PC-3 (cell line): ENCODE data around the gene TEKT5. TPM values are rescaled to one million over a fixed set of nuclear protein-coding genes. Genes with fewer than 3 reads are reported as not detected.
"Not testable (repeated sequence)": the region's sequence is repeated elsewhere in the genome, so short reads cannot be mapped to it uniquely, and the experiment has no call there.

Experiments used
- ATAC-seq: fragments of 200-7000 bp; cut with Tn5 transposase; 2 replicates; pipeline ENCODE4 v1.9.1; 2020; ENCODE audit warnings: mild to moderate bottlenecking, moderate library complexity
- BruUV-seq: library from RNA; stranded (reverse); fragments of 400-500 nt; replicated peaks from 2 replicates; lab custom pipeline; 2021; lab: Mats Ljungman, UMichigan
- CTCF ChIA-PET: fragments of 300-600 bp; sonication (Branson Sonifier 250); formaldehyde crosslinking; loops from one replicate; lab custom pipeline; 2022; ENCODE audit warnings: antibody characterized with exemption; lab: Charles Lee
- POLR2A ChIA-PET: fragments of 300-600 bp; sonication (Branson Sonifier 250); formaldehyde crosslinking; loops from one replicate; lab custom pipeline; 2022; ENCODE audit warnings: antibody characterized with exemption; ENCODE audit not compliant: unreplicated experiment; lab: Charles Lee
- DNase-seq: peaks from one replicate; pipeline ENCODE4 v3.0.0-alpha.2; 2015
- H2AFZ ChIP-seq: fragments of 300-600 bp; sonication (generic); 2 replicates; pipeline ENCODE4 v1.6.0; 2016; ENCODE audit warnings: antibody characterized with exemption, low read length
- H3F3A ChIP-seq: fragments of 300-600 bp; sonication (generic); one replicate; pipeline ENCODE4 v1.6.0; 2017; ENCODE audit warnings: antibody characterized with exemption, low read length, control low read depth, mild to moderate bottlenecking; ENCODE audit not compliant: unreplicated experiment
- H3K27ac ChIP-seq: fragments of 300-600 bp; sonication (generic); 2 replicates; pipeline ENCODE4 v1.5.1; 2016; ENCODE audit warnings: mild to moderate bottlenecking, low read length
- H3K27me3 ChIP-seq: fragments of 300-600 bp; sonication (generic); 2 replicates; pipeline ENCODE4 v1.6.1; 2016; ENCODE audit warnings: low read length, mixed read lengths
- H3K36me3 ChIP-seq: fragments of 300-600 bp; sonication (generic); 2 replicates; pipeline ENCODE4 v1.6.1; 2016; ENCODE audit warnings: low read depth, mixed run types, low read length, mixed read lengths
- H3K4me1 ChIP-seq: fragments of 300-600 bp; sonication (generic); 2 replicates; pipeline ENCODE4 v1.5.1; 2016; ENCODE audit warnings: low read length; ENCODE audit not compliant: insufficient read depth
- H3K4me2 ChIP-seq: fragments of 300-600 bp; sonication (generic); 2 replicates; pipeline ENCODE4 v1.6.0; 2016; ENCODE audit warnings: low read length
- H3K4me3 ChIP-seq: fragments of 300-600 bp; sonication (generic); 2 replicates; pipeline ENCODE4 v1.5.1; 2016; ENCODE audit warnings: mild to moderate bottlenecking, low read length, mixed read lengths
- H3K79me2 ChIP-seq: fragments of 300-600 bp; sonication (generic); 2 replicates; pipeline ENCODE4 v1.6.1; 2017; ENCODE audit warnings: low read length, mixed read lengths
- H3K9ac ChIP-seq: fragments of 300-600 bp; sonication (generic); 2 replicates; pipeline ENCODE4 v1.6.0; 2016; ENCODE audit warnings: mild to moderate bottlenecking, low read length
- H3K9me2 ChIP-seq: fragments of 300-600 bp; sonication (generic); replicated peaks from 2 replicates; pipeline ENCODE4 v1.6.1; 2016; ENCODE audit warnings: mixed run types, low read length, mixed read lengths
- H3K9me3 ChIP-seq: fragments of 300-600 bp; sonication (generic); 2 replicates; pipeline ENCODE4 v1.6.1; 2016; ENCODE audit warnings: low read length, mixed read lengths
- H4K20me1 ChIP-seq: fragments of 300-600 bp; sonication (generic); 2 replicates; pipeline ENCODE4 v1.6.1; 2016; ENCODE audit warnings: low read length, mixed read lengths
- CTCF ChIP-seq: fragments of 300-600 bp; sonication (generic); conservative IDR thresholded peaks from 2 replicates; pipeline ENCODE4 v1.5.1; 2017; ENCODE audit warnings: antibody characterized with exemption, low read depth, mild to moderate bottlenecking, low read length
- EZH2 ChIP-seq: fragments of 300-600 bp; sonication (generic); IDR thresholded peaks from one replicate; pipeline ENCODE4 v1.6.1; 2017; ENCODE audit warnings: antibody characterized with exemption, mild to moderate bottlenecking, low read length; ENCODE audit not compliant: unreplicated experiment
- EZH2phosphoT487 ChIP-seq: fragments of 300-600 bp; sonication (generic); IDR thresholded peaks from 2 replicates; pipeline ENCODE4 v1.6.1; 2018; ENCODE audit warnings: mild to moderate bottlenecking, antibody characterized with exemption, low read length, borderline replicate concordance
- intact Hi-C: fragments of 100-400 bp; cut with micrococcal nuclease; formaldehyde crosslinking; loops from 2 replicates; pipeline ENCODE4 v1.9.0; 2023
- total RNA-seq: library from RNA; depleted of rRNA; stranded (reverse); fragments of >200 nt; gene quantifications from 2 replicates; pipeline ENCODE4 v1.2.3, GENCODE V29; 2014

TEKT5 gene
- total RNA-seq, 1 experiment from 2014 or later = not detected

GRCh38 chr16:10682604-10683003, 12.1 kb downstream of the TEKT5 start:
- H3K79me2 ChIP-seq = no peaks in the 10 kb centered on the region
- intact Hi-C loops = no loop called here
- H3K4me2 ChIP-seq = no peak overlapping the region
- H2AFZ ChIP-seq = no peak overlapping the region
- DNase-seq (no peak), ATAC-seq (no peak)
- BruUV-seq = no TSS peak
- ChIA-PET POLR2A (no interaction called here), CTCF (no interaction called here)
- no peaks in the 10 kb centered on the region for H3F3A ChIP-seq
- H3K36me3 ChIP-seq = no peaks in the 10 kb centered on the region
- H3K27me3 ChIP-seq = peaks cover 8% of the 10 kb centered on the region; the same call in 1 of the 2 replicates
- no peaks in the 10 kb centered on the region for H3K9me2 ChIP-seq
- no peaks in the 10 kb centered on the region for H3K9me3 ChIP-seq
- no peaks in the 10 kb centered on the region for H3K4me1 ChIP-seq
- no peaks in the 10 kb centered on the region for H4K20me1 ChIP-seq
- TF ChIP-seq EZH2 (no peak), EZH2phosphoT487 (no peak), CTCF (no peak)
- no peak overlapping the region for H3K4me3 ChIP-seq
- H3K9ac ChIP-seq = no peak overlapping the region
- no peak overlapping the region for H3K27ac ChIP-seq

GRCh38 chr16:10681310-10682308, 13.1 kb downstream of the TEKT5 start:
- Histone ChIP-seq H3K9me3 (no peaks in the 10 kb centered on the region), H3K36me3 (no peaks in the 10 kb centered on the region), H3K27ac (no peak overlapping the region), H3K4me1 (no peaks in the 10 kb centered on the region), H3K4me2 (no peak overlapping the region), H3K27me3 (peaks cover 10% of the 10 kb centered on the region; the same call in 1 of the 2 replicates), H3K9ac (no peak overlapping the region), H3F3A (no peaks in the 10 kb centered on the region), H3K4me3 (no peak overlapping the region), H3K9me2 (no peaks in the 10 kb centered on the region), H2AFZ (no peak overlapping the region), H3K79me2 (no peaks in the 10 kb centered on the region), H4K20me1 (no peaks in the 10 kb centered on the region)
- intact Hi-C loops = no loop called here
- ChIA-PET POLR2A (no interaction called here), CTCF (no interaction called here)
- TF ChIP-seq EZH2phosphoT487 (no peak), EZH2 (no peak), CTCF (no peak)
- ATAC-seq = no peak
- no TSS peak for BruUV-seq
- no peak for DNase-seq

GRCh38 chr16:10679921-10680320, 14.8 kb downstream of the TEKT5 start:
- Histone ChIP-seq H3K4me3 (no peak overlapping the region), H3K9me3 (no peaks in the 10 kb centered on the region), H3K4me2 (no peak overlapping the region), H3K27ac (no peak overlapping the region), H4K20me1 (no peaks in the 10 kb centered on the region), H3K27me3 (peaks cover 10% of the 10 kb centered on the region; the same call in 1 of the 2 replicates), H3K9me2 (no peaks in the 10 kb centered on the region), H3F3A (no peaks in the 10 kb centered on the region), H3K9ac (no peak overlapping the region), H2AFZ (no peak overlapping the region), H3K36me3 (no peaks in the 10 kb centered on the region), H3K79me2 (no peaks in the 10 kb centered on the region), H3K4me1 (no peaks in the 10 kb centered on the region)
- POLR2A ChIA-PET = no interaction called here
- no peak for DNase-seq
- CTCF ChIA-PET = no interaction called here
- intact Hi-C loops = no loop called here
- ATAC-seq = no peak
- BruUV-seq = no TSS peak
- TF ChIP-seq CTCF (no peak), EZH2 (no peak), EZH2phosphoT487 (no peak)

GRCh38 chr16:10679441-10679840, 15.3 kb downstream of the TEKT5 start:
- H3F3A ChIP-seq, H3K4me2 ChIP-seq, H3K27me3 ChIP-seq, POLR2A ChIA-PET, H3K27ac ChIP-seq, H3K9me3 ChIP-seq, H3K79me2 ChIP-seq, H3K36me3 ChIP-seq, H3K4me3 ChIP-seq, DNase-seq, H3K4me1 ChIP-seq, H2AFZ ChIP-seq, CTCF ChIA-PET, BruUV-seq, H3K9me2 ChIP-seq, H4K20me1 ChIP-seq, ATAC-seq, intact Hi-C loops, H3K9ac ChIP-seq: not testable (repeated sequence)
